ENCODE measurements around the gene SH3BP2. TPM values are rescaled to one million over a fixed set of nuclear protein-coding genes. Genes with fewer than 3 reads are reported as not detected.

SH3BP2 gene
- polyA plus RNA-seq, 3 donors = 19.1 to 478 (median 26.9) TPM

DNA sequence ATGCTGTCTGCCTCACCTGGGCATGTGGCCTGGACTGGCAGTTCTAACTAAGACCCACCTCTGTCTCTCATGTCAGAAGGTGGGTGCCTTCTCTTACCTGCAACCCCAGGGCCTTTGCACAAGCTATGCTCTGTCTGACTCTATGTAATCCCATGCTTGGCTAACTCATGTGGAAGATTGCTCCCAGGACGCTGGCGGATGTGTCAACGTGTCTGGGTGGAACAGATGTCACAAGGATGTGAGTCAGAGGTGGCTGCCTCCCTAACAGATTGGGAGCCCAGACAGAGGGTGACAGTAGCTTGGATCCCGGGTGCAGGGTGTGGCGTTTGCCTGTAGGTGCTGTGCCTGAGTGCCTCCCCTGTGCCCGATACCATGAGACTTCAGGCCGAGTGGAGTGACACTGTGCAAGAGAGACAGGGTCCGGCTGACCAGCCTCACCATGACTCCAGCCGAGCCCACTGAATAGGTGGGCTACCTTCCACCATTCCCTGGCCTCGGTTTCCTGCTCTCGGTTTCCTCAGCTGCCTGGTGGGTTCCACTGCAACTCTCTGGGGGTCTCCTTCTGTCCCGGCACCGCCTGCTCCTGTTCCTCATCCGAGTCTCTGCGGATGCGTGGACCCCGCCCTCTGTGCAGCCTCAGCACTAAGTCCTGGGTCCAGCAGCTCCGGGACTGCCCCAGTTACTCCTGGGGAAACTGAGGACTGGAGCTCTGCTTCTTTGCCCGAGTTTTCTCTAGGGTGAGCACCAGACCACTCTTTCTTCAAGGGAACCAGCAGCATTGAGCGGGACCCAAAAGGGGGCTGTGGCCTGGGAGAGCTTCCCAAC lies 11.0 kb downstream of the SH3BP2 start:
- H3K4me3 Mint-ChIP-seq = peak overlapping the region; percentile 35 to 55
- peak; percentile 96 to 99 (median 98) for DNase-seq
- Histone ChIP-seq H3K27ac (ENCODE audit: low read depth in 1 of 2, low read length in 2 of 2) (peak overlapping the region; percentile 74 to 97), H3K27me3 (ENCODE audit: control insufficient read depth in 2 of 2, insufficient read depth in 2 of 2, low read length in 2 of 2) (no peaks in the 10 kb centered on the region), H2AFZ (ENCODE audit: insufficient read depth, low read depth, low read length, poor library complexity, severe bottlenecking) (no peak overlapping the region), H3K4me1 (ENCODE audit: control insufficient read depth in 1 of 2, insufficient read depth in 2 of 2, low read length in 2 of 2) (peaks cover 90 to 98% of the 10 kb centered on the region in 2 donors), H3K9ac (ENCODE audit: insufficient read depth, low read length, poor library complexity, severe bottlenecking) (peak overlapping the region; percentile 69), H3K36me3 (replicated peaks in 1 of 2; ENCODE audit: control insufficient read depth in 1 of 2, insufficient read depth in 2 of 2, low read length in 2 of 2) (peaks cover 47 to 53% of the 10 kb centered on the region in 2 donors), H4K20me1 (ENCODE audit: insufficient read depth, low read length) (peaks cover 89% of the 10 kb centered on the region), H3K4me3 (replicated peaks in 1 of 3; ENCODE audit: low read depth in 2 of 3, low read length in 3 of 3) (peak overlapping the region in 1 of 3 experiments; percentile 44), H3K4me2 (replicated peaks; ENCODE audit: extremely low read depth, low read length, poor library complexity, severe bottlenecking) (peak overlapping the region; percentile 65), H3K79me2 (ENCODE audit: insufficient read depth, low read length) (peaks cover 98% of the 10 kb centered on the region), H3K9me3 (replicated peaks in 1 of 2; ENCODE audit: control insufficient read depth in 1 of 2, insufficient read depth in 1 of 2, low read length in 2 of 2) (no peaks in the 10 kb centered on the region)
- no peaks in the 10 kb centered on the region for H3K9me3 Mint-ChIP-seq
- H3K27me3 Mint-ChIP-seq (ENCODE audit: low read depth in 3 of 3) = peaks cover 0 to 2% (median 2%) of the 10 kb centered on the region in 3 donors
- intact Hi-C loops (cut with micrococcal nuclease) = no loop called here
- 65% methylated on average over 19 of the region's 20 CpGs for WGBS (ENCODE audit: insufficient coverage)
- peaks cover 43 to 72% of the 10 kb centered on the region in 2 donors for H3K36me3 Mint-ChIP-seq
- peak overlapping the region; percentile 90 to 98 (median 93) for H3K27ac Mint-ChIP-seq
- TF ChIP-seq, protein P1, sequence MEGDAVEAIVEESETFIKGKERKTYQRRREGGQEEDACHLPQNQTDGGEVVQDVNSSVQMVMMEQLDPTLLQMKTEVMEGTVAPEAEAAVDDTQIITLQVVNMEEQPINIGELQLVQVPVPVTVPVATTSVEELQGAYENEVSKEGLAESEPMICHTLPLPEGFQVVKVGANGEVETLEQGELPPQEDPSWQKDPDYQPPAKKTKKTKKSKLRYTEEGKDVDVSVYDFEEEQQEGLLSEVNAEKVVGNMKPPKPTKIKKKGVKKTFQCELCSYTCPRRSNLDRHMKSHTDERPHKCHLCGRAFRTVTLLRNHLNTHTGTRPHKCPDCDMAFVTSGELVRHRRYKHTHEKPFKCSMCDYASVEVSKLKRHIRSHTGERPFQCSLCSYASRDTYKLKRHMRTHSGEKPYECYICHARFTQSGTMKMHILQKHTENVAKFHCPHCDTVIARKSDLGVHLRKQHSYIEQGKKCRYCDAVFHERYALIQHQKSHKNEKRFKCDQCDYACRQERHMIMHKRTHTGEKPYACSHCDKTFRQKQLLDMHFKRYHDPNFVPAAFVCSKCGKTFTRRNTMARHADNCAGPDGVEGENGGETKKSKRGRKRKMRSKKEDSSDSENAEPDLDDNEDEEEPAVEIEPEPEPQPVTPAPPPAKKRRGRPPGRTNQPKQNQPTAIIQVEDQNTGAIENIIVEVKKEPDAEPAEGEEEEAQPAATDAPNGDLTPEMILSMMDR (IDR thresholded peaks at IDR 0.05) = peak; percentile 45
- peaks cover 73% of the 10 kb centered on the region for H3K4me1 Mint-ChIP-seq

DNA sequence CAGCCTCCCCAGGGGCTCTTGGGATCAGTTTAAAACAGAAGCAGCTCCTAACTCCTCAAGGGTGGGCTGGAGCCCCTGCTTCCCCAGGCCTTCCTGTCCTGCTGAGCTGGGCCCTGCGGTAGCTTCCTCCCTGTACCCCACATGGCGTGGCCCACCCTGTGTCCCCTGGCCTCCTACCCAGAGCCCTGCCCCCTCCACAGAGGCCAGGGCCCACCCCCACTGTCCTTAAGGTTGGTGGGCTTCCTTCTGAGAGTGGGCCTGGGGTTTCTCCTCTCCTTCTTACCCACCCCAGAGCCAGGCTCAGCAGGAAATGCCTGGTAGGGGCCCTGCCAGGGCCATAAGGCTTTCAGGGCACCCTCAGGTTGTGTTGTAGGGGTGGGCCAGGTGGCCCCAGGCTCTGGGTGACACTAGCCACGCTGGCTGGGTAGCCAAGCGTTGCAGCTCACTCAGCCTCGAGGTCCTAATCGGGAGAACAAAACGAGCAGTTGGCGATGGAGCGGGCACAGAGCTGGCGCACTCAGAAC lies 11.6 kb downstream of the SH3BP2 start:
- Histone ChIP-seq H3K9me3 (replicated peaks in 1 of 2; ENCODE audit: control insufficient read depth in 1 of 2, insufficient read depth in 1 of 2, low read length in 2 of 2) (no peaks in the 10 kb centered on the region), H3K27ac (ENCODE audit: low read depth in 1 of 2, low read length in 2 of 2) (peak overlapping the region; percentile 74 to 97), H4K20me1 (ENCODE audit: insufficient read depth, low read length) (peaks cover 87% of the 10 kb centered on the region), H3K36me3 (replicated peaks in 1 of 2; ENCODE audit: control insufficient read depth in 1 of 2, insufficient read depth in 2 of 2, low read length in 2 of 2) (peaks cover 48 to 56% of the 10 kb centered on the region in 2 donors), H3K4me3 (replicated peaks in 1 of 3; ENCODE audit: low read depth in 2 of 3, low read length in 3 of 3) (peak overlapping the region in 1 of 3 experiments; percentile 44), H2AFZ (ENCODE audit: insufficient read depth, low read depth, low read length, poor library complexity, severe bottlenecking) (no peak overlapping the region), H3K79me2 (ENCODE audit: insufficient read depth, low read length) (peaks cover 95% of the 10 kb centered on the region), H3K4me1 (ENCODE audit: control insufficient read depth in 1 of 2, insufficient read depth in 2 of 2, low read length in 2 of 2) (peaks cover 89 to 96% of the 10 kb centered on the region in 2 donors), H3K27me3 (ENCODE audit: control insufficient read depth in 2 of 2, insufficient read depth in 2 of 2, low read length in 2 of 2) (no peaks in the 10 kb centered on the region), H3K4me2 (replicated peaks; ENCODE audit: extremely low read depth, low read length, poor library complexity, severe bottlenecking) (peak overlapping the region; percentile 65), H3K9ac (ENCODE audit: insufficient read depth, low read length, poor library complexity, severe bottlenecking) (peak overlapping the region; percentile 52)
- 97% methylated on average over 6 of the region's 10 CpGs for WGBS (ENCODE audit: insufficient coverage)
- H3K9me3 Mint-ChIP-seq = no peaks in the 10 kb centered on the region
- no peak for DNase-seq
- peak overlapping the region; percentile 85 to 98 (median 93) for H3K27ac Mint-ChIP-seq
- H3K4me3 Mint-ChIP-seq = peak overlapping the region; percentile 39 to 68
- H3K36me3 Mint-ChIP-seq = peaks cover 42 to 71% of the 10 kb centered on the region in 2 donors
- TF ChIP-seq, protein P1 (IDR thresholded peaks at IDR 0.05) = no peak
- intact Hi-C loops (cut with micrococcal nuclease) = no loop called here
- H3K4me1 Mint-ChIP-seq = peaks cover 75% of the 10 kb centered on the region
- peaks cover 0 to 2% (median 2%) of the 10 kb centered on the region in 3 donors for H3K27me3 Mint-ChIP-seq (ENCODE audit: low read depth in 3 of 3)
